ENCODE measurements around the gene WEE1. TPM values are rescaled to one million over a fixed set of nuclear protein-coding genes. Genes with fewer than 3 reads are reported as not detected.

WEE1 gene
- total and polyA plus RNA-seq, 2 experiments from 2014 or later, result 50.7 to 149 TPM

- peak; percentile 51 for ATAC-seq
- peaks cover 12% of the 10 kb centered on the region for H3K36me3 Mint-ChIP-seq (ENCODE audit: low read depth)
These were observed 21.0 kb downstream of the WEE1 start for GRCh38 chr11:9594267-9595046.

GRCh38 chr11:9596926-9597464 is 23.5 kb downstream of the WEE1 start:
- no peak overlapping the region for H3K4me3 ChIP-seq
- no peak overlapping the region for H3K4me3 Mint-ChIP-seq
- no peaks in the 10 kb centered on the region; the same call in 2 of the 3 replicates for H3K9me3 Mint-ChIP-seq
- no peaks in the 10 kb centered on the region for H3K36me3 ChIP-seq (ENCODE audit: insufficient read depth)
- H3K9me2 ChIP-seq (ENCODE audit: insufficient read depth), result no peaks in the 10 kb centered on the region
- peaks cover 37% of the 10 kb centered on the region for H3K4me1 Mint-ChIP-seq
- no peaks in the 10 kb centered on the region for H3K27me3 ChIP-seq (ENCODE audit: insufficient read depth)
- H3K27me3 Mint-ChIP-seq (ENCODE audit: insufficient read depth, low read depth, poor library complexity), result peaks cover 9% of the 10 kb centered on the region
- H4K20me1 ChIP-seq (replicated peaks; ENCODE audit: insufficient read depth), result no peaks in the 10 kb centered on the region
- H2AFZ ChIP-seq, result no peak overlapping the region
- ATAC-seq, result no peak
- peaks cover 22% of the 10 kb centered on the region; the same call in 1 of the 2 replicates for H3K4me1 ChIP-seq (ENCODE audit: insufficient read depth)
- no peak overlapping the region for H3K4me2 ChIP-seq
- H3K27ac ChIP-seq (ENCODE audit: low read depth), result 0 out of 2 replicates have a peak overlapping the region, but pooled peaks have one; percentile 26
- no peak overlapping the region for H3K27ac Mint-ChIP-seq
- DNase-seq (ENCODE audit: low spot score), result no peak
- H3K36me3 Mint-ChIP-seq (ENCODE audit: low read depth), result no peaks in the 10 kb centered on the region; the same call in 2 of the 3 replicates
- H3F3A ChIP-seq (replicated peaks; ENCODE audit: low read depth), result peaks cover 7% of the 10 kb centered on the region
- H3K79me2 ChIP-seq (replicated peaks; ENCODE audit: insufficient read depth), result no peaks in the 10 kb centered on the region
- TF ChIP-seq NANOG (IDR thresholded peaks at IDR 0.05; ENCODE audit: borderline replicate concordance) (no peak), JUNB (IDR thresholded peaks at IDR 0.05; ENCODE audit: unreplicated experiment) (no peak), CTCF (conservative IDR thresholded peaks at IDR 0.05; ENCODE audit: low read depth in 2 of 2) (no peak), STAT1 (IDR thresholded peaks at IDR 0.05; ENCODE audit: unreplicated experiment) (no peak), REST (IDR thresholded peaks at IDR 0.05; ENCODE audit: unreplicated experiment) (no peak), POLR2AphosphoS5 (IDR thresholded peaks at IDR 0.05; ENCODE audit: low read depth) (no peak), ETS1 (IDR thresholded peaks at IDR 0.05) (no peak), CREB1 (CRISPR knock-in tag; IDR thresholded peaks at IDR 0.05; ENCODE audit: low read depth) (no peak)

More at GRCh38 chr11:9594267-9595046, 21.0 kb downstream of the WEE1 start:
- H3K27me3 Mint-ChIP-seq (ENCODE audit: insufficient read depth, low read depth, poor library complexity), result no peaks in the 10 kb centered on the region
- H3F3A ChIP-seq (replicated peaks; ENCODE audit: low read depth), result peaks cover 10% of the 10 kb centered on the region
- H3K4me1 ChIP-seq (ENCODE audit: insufficient read depth), result peaks cover 12% of the 10 kb centered on the region; the same call in 1 of the 2 replicates
- H2AFZ ChIP-seq, result no peak overlapping the region
- H3K27ac ChIP-seq (ENCODE audit: low read depth), result peak overlapping the region; percentile 27; the same call in 1 of the 2 replicates
- no peak for DNase-seq (ENCODE audit: low spot score)
- H3K9me2 ChIP-seq (ENCODE audit: insufficient read depth), result no peaks in the 10 kb centered on the region
- H3K4me3 Mint-ChIP-seq, result no peak overlapping the region
- no peaks in the 10 kb centered on the region for H3K27me3 ChIP-seq (ENCODE audit: insufficient read depth)
- no peak overlapping the region for H3K4me3 ChIP-seq
- peak overlapping the region; percentile 29; the same call in 1 of the 2 replicates for H3K27ac Mint-ChIP-seq
- H3K79me2 ChIP-seq (replicated peaks; ENCODE audit: insufficient read depth), result no peaks in the 10 kb centered on the region
- peak overlapping the region; percentile 56 for H3K4me2 ChIP-seq
- peaks cover 5% of the 10 kb centered on the region; the same call in 1 of the 2 replicates for H3K36me3 ChIP-seq (ENCODE audit: insufficient read depth)
- H4K20me1 ChIP-seq (replicated peaks; ENCODE audit: insufficient read depth), result no peaks in the 10 kb centered on the region
- H3K9me3 Mint-ChIP-seq, result no peaks in the 10 kb centered on the region
- TF ChIP-seq POLR2AphosphoS5 (IDR thresholded peaks at IDR 0.05; ENCODE audit: low read depth), result no peak
- TF ChIP-seq STAT1 (IDR thresholded peaks at IDR 0.05; ENCODE audit: unreplicated experiment), result no peak
- H3K4me1 Mint-ChIP-seq, result peaks cover 19% of the 10 kb centered on the region
